ENCODE data around the gene DNM1. TPM values are rescaled to one million over a fixed set of nuclear protein-coding genes. Genes with fewer than 3 reads are reported as not detected.

The DNM1 gene
- total and polyA plus RNA-seq, 2 donors (not counting 3 experiments of a cell fraction or from before 2014, with no cell fraction given), result 0.59 to 2.9 TPM

- no peaks in the 10 kb centered on the region for H3K9me1 ChIP-seq (replicated peaks; ENCODE audit: control insufficient read depth, extremely low read depth, insufficient read depth, low read length)
- H3K79me2 ChIP-seq (ENCODE audit: control insufficient read depth, insufficient read depth, low read length), result no peaks in the 10 kb centered on the region
- H3K9ac ChIP-seq (replicated peaks; ENCODE audit: extremely low read depth, insufficient read depth, low read length), result no peak overlapping the region
- peaks cover 11% of the 10 kb centered on the region in 2 experiments for H3K27me3 ChIP-seq (ENCODE audit: control insufficient read depth in 2 of 2, insufficient read depth in 2 of 2, low read length in 2 of 2)
- H3K36me3 ChIP-seq (ENCODE audit: control insufficient read depth in 2 of 2, extremely low read depth in 1 of 2, insufficient read depth in 2 of 2, low read length in 2 of 2), result no peaks in the 10 kb centered on the region
- no peaks in the 10 kb centered on the region for H3K9me3 ChIP-seq (replicated peaks; ENCODE audit: control insufficient read depth, insufficient read depth, low read length)
- dilution Hi-C loops (cut with MboI; ENCODE audit: extremely low pct_ligation_motif_present, low sequenced_read_pairs) (no loop called here), intact Hi-C loops (cut with micrococcal nuclease) (no loop called here)
- CTCF ChIA-PET, result interaction anchor here (1.5 to 2.5 kb wide), 2 partner anchors 8 to 12 kb away, joined by 5 to 10 read pairs; partner anchors contain the start of gene DNM1
- POLR2A ChIA-PET, result no interaction called here
- H3K4me1 ChIP-seq (ENCODE audit: control insufficient read depth, extremely low read depth, insufficient read depth, low read length), result peaks cover 3% of the 10 kb centered on the region
- no peaks in the 10 kb centered on the region for H4K20me1 ChIP-seq (replicated peaks; ENCODE audit: control insufficient read depth, extremely low read depth, insufficient read depth, low read length)
- no peak for FAIRE-seq
- peak; percentile 12 for DNase-seq (ENCODE audit: low read depth, low spot score)
- BruUV-seq (replicated peaks), result no TSS peak
- TF ChIP-seq MAX (IDR thresholded peaks at IDR 0.05; ENCODE audit: insufficient read depth, insufficient read length) (no peak), JUN (IDR thresholded peaks at IDR 0.05; ENCODE audit: borderline replicate concordance, insufficient read depth, insufficient read length, low read depth) (peak; percentile 31)
- H3K4me3 ChIP-seq (replicated peaks in 1 of 3; ENCODE audit: insufficient read depth in 1 of 3, low read depth in 1 of 3, low read length in 3 of 3), result no peak overlapping the region
- no peak overlapping the region for H3K27ac ChIP-seq (ENCODE audit: insufficient read depth, low read depth, low read length)
- H3K4me2 ChIP-seq (ENCODE audit: insufficient read depth, low read length), result no peak overlapping the region
- H2AFZ ChIP-seq (ENCODE audit: low read depth, low read length), result no peak overlapping the region
These were observed 12.6 kb downstream of the DNM1 start for GRCh38 chr9:128215491-128216409.

- no peak overlapping the region for H2AFZ ChIP-seq (ENCODE audit: low read depth, low read length)
- H3K9me1 ChIP-seq (replicated peaks; ENCODE audit: control insufficient read depth, extremely low read depth, insufficient read depth, low read length), result no peaks in the 10 kb centered on the region
- H3K4me1 ChIP-seq (ENCODE audit: control insufficient read depth, extremely low read depth, insufficient read depth, low read length), result peaks cover 3% of the 10 kb centered on the region
- H3K4me2 ChIP-seq (ENCODE audit: insufficient read depth, low read length), result no peak overlapping the region
- H3K79me2 ChIP-seq (ENCODE audit: control insufficient read depth, insufficient read depth, low read length), result no peaks in the 10 kb centered on the region
- POLR2A ChIA-PET, result no interaction called here
- dilution Hi-C loops (cut with MboI; ENCODE audit: extremely low pct_ligation_motif_present, low sequenced_read_pairs), result no loop called here
- H3K27me3 ChIP-seq (ENCODE audit: control insufficient read depth in 2 of 2, insufficient read depth in 2 of 2, low read length in 2 of 2), result peaks cover 3 to 5% of the 10 kb centered on the region in 2 experiments
- H3K36me3 ChIP-seq (ENCODE audit: control insufficient read depth in 2 of 2, extremely low read depth in 1 of 2, insufficient read depth in 2 of 2, low read length in 2 of 2), result no peaks in the 10 kb centered on the region
- H3K9ac ChIP-seq (replicated peaks; ENCODE audit: extremely low read depth, insufficient read depth, low read length), result no peak overlapping the region
- no TSS peak for BruUV-seq (replicated peaks)
- CTCF ChIA-PET, result interaction anchor here (2.5 kb wide), 1 partner anchor 10 kb away, joined by 10 read pairs; no protein-coding TSS in a partner anchor
- FAIRE-seq (no peak), DNase-seq (ENCODE audit: low read depth, low spot score) (no peak)
- H4K20me1 ChIP-seq (replicated peaks; ENCODE audit: control insufficient read depth, extremely low read depth, insufficient read depth, low read length), result no peaks in the 10 kb centered on the region
- no peak overlapping the region for H3K4me3 ChIP-seq (replicated peaks in 1 of 3; ENCODE audit: insufficient read depth in 1 of 3, low read depth in 1 of 3, low read length in 3 of 3)
- H3K27ac ChIP-seq (ENCODE audit: insufficient read depth, low read depth, low read length), result no peak overlapping the region
- TF ChIP-seq CTCF (IDR thresholded peaks at IDR 0.05; ENCODE audit: extremely low read depth in 1 of 2, insufficient read depth in 1 of 2, low read depth in 1 of 2, low read length in 2 of 2) (no peak), JUN (IDR thresholded peaks at IDR 0.05; ENCODE audit: borderline replicate concordance, insufficient read depth, insufficient read length, low read depth) (no peak), GATA2 (IDR thresholded peaks at IDR 0.05; ENCODE audit: insufficient read depth, insufficient read length, low read depth, low read length) (no peak), POLR2AphosphoS5 (IDR thresholded peaks at IDR 0.05; ENCODE audit: insufficient read depth, low read depth, low read length) (no peak), EZH2 (IDR thresholded peaks at IDR 0.05; ENCODE audit: borderline replicate concordance, low read depth, low read length, severe bottlenecking) (no peak), MAX (IDR thresholded peaks at IDR 0.05; ENCODE audit: insufficient read depth, insufficient read length) (no peak), POLR2A (IDR thresholded peaks at IDR 0.05; ENCODE audit: low read depth, low read length) (no peak), MYC (IDR thresholded peaks at IDR 0.05; ENCODE audit: low read depth, low read length) (no peak), FOS (IDR thresholded peaks at IDR 0.05; ENCODE audit: borderline replicate concordance, insufficient read depth, low read length) (no peak)
- no peaks in the 10 kb centered on the region for H3K9me3 ChIP-seq (replicated peaks; ENCODE audit: control insufficient read depth, insufficient read depth, low read length)
- intact Hi-C loops (cut with micrococcal nuclease), result no loop called here
These were observed 13.8 kb downstream of the DNM1 start for GRCh38 chr9:128216781-128217553.
